ENCODE data around the gene NMNAT2. TPM values are rescaled to one million over a fixed set of nuclear protein-coding genes. Genes with fewer than 3 reads are reported as not detected.

The NMNAT2 gene
- total and polyA plus RNA-seq, 2 of the 13 experiments (the other 11 are each of a cell fraction or from before 2014, with no cell fraction given) = not detected

DNA sequence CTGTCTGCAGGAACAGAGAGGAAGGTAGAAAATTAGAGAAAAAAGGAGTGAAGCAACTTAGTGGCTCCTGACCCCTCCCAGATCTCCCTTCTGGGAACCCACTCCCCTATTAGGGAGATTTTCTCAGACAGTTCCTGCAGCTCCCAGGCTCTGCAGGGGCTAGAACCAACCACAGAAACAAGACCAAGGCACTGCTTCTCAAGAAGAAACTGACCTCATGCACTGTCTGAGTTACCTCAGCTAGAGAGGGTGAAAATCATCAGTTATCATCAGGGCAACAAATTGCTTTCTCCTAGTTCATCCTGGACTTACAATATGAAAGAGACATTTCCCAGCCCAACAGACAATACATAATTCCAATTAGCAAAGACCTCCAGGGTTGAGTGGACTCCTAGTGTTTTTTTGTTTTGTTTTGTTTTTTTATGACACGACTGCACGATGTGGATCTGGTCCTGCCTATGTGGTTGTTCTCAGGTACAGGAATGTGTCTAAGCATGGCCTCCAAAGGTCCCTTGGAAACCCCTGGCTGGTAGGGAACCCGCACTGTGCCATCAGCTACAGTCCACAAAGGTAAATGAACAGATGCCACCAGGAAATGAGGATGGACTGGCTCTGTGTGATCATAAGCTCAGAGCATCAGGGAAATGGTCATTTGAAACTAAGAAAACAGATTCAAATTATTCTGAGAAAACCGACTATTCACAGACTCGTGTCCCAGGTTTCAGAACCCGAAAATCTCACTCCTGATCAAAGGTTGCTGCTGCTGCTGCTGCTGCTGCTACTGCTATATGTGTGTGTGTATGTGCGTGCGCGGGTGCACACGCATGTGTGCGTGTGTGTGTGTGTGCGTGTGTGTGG is 166.8 kb downstream of the NMNAT2 start:
- no peak overlapping the region for H3K4me3 ChIP-seq (replicated peaks in 1 of 3; ENCODE audit: insufficient read depth in 1 of 3, low read depth in 2 of 3, low read length in 3 of 3)
- H3K27me3 ChIP-seq (ENCODE audit: control insufficient read depth in 1 of 2, insufficient read depth in 2 of 2, low read length in 2 of 2) = no peaks in the 10 kb centered on the region
- TF ChIP-seq, protein P1, sequence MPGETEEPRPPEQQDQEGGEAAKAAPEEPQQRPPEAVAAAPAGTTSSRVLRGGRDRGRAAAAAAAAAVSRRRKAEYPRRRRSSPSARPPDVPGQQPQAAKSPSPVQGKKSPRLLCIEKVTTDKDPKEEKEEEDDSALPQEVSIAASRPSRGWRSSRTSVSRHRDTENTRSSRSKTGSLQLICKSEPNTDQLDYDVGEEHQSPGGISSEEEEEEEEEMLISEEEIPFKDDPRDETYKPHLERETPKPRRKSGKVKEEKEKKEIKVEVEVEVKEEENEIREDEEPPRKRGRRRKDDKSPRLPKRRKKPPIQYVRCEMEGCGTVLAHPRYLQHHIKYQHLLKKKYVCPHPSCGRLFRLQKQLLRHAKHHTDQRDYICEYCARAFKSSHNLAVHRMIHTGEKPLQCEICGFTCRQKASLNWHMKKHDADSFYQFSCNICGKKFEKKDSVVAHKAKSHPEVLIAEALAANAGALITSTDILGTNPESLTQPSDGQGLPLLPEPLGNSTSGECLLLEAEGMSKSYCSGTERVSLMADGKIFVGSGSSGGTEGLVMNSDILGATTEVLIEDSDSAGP (CRISPR knock-in tag; IDR thresholded peaks at IDR 0.05; ENCODE audit: borderline replicate concordance) = no peak
- no peak for TF ChIP-seq SOX5 (CRISPR knock-in tag; IDR thresholded peaks at IDR 0.05; ENCODE audit: borderline replicate concordance)
- no peak for TF ChIP-seq ETV5 (CRISPR knock-in tag; IDR thresholded peaks at IDR 0.05; ENCODE audit: borderline replicate concordance)
- 52% methylated on average over 12 of the region's 12 CpGs for WGBS (ENCODE audit: low lambda C conversion rate)
- H3K9ac ChIP-seq (ENCODE audit: insufficient read depth, low read depth, low read length) = no peak overlapping the region
- in situ Hi-C loops (cut with HindIII; ENCODE audit: extremely low pct_ligation_motif_present, low pct_unique_long_range_greater_than_20kb) = no loop called here
- FAIRE-seq (no peak), ATAC-seq (no peak), DNase-seq (ENCODE audit: low spot score) (no peak)
- no peaks in the 10 kb centered on the region for H3K9me3 ChIP-seq (ENCODE audit: low read length)
- BruUV-seq (replicated peaks) = no TSS peak
- H3K27ac ChIP-seq (ENCODE audit: extremely low read length, insufficient read depth, low read length) = no peak overlapping the region
- no peak overlapping the region for H3K4me2 ChIP-seq (ENCODE audit: low read depth, low read length)
- H3K79me2 ChIP-seq (ENCODE audit: insufficient read depth, low read length) = no peaks in the 10 kb centered on the region
- no peak overlapping the region for H2AFZ ChIP-seq (ENCODE audit: low read length)
- H3K36me3 ChIP-seq (replicated peaks in 1 of 2; ENCODE audit: control insufficient read depth in 1 of 2, insufficient read depth in 2 of 2, low read length in 2 of 2) = no peaks in the 10 kb centered on the region
- intact Hi-C loops (cut with micrococcal nuclease; ENCODE audit: unreplicated experiment) = no loop called here
- POLR2A ChIA-PET = no interaction called here
- CTCF ChIA-PET (ENCODE audit: low intra/inter-chr PET ratio, low total read pairs) = no interaction called here
- no peaks in the 10 kb centered on the region for H4K20me1 ChIP-seq (ENCODE audit: insufficient read depth, low read length)
- no peaks in the 10 kb centered on the region for H3K4me1 ChIP-seq (ENCODE audit: insufficient read depth, low read length)

DNA sequence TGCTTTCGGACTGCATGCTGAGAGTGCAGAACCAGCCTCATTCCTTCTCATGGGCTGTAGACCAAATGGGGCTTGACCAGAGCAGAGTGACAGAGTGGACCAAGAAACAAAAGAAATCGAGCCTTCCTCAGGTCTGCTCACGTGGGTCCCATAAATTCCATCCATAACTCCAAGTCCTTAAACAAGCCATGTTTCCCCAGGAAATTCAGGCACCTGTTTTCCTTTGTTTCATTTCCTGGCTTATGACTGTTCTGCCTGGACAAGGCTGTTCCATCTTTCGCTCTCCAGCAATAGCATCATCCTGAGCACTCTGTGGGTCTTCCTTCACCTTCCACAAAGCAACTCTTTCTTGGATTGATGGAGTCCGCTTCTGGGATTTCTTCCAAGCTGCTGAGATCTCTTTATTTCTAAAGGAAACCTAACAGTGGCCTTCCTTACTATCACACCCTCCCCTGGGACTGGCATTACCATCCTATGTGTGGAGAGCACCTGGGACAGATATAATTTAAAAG is 168.2 kb downstream of the NMNAT2 start:
- no peak overlapping the region for H3K27ac ChIP-seq (ENCODE audit: extremely low read length, insufficient read depth, low read length)
- no peaks in the 10 kb centered on the region for H4K20me1 ChIP-seq (ENCODE audit: insufficient read depth, low read length)
- in situ Hi-C loops (cut with HindIII; ENCODE audit: extremely low pct_ligation_motif_present, low pct_unique_long_range_greater_than_20kb) (no loop called here), intact Hi-C loops (cut with micrococcal nuclease; ENCODE audit: unreplicated experiment) (no loop called here)
- H3K9me3 ChIP-seq (ENCODE audit: low read length) = no peaks in the 10 kb centered on the region
- H3K79me2 ChIP-seq (ENCODE audit: insufficient read depth, low read length) = no peaks in the 10 kb centered on the region
- DNase-seq (ENCODE audit: low spot score) = no peak
- no peak overlapping the region for H3K9ac ChIP-seq (ENCODE audit: insufficient read depth, low read depth, low read length)
- BruUV-seq (replicated peaks) = no TSS peak
- H2AFZ ChIP-seq (ENCODE audit: low read length) = no peak overlapping the region
- no peak overlapping the region for H3K4me2 ChIP-seq (ENCODE audit: low read depth, low read length)
- 25% methylated on average over 5 of the region's 5 CpGs for WGBS (ENCODE audit: low lambda C conversion rate)
- H3K36me3 ChIP-seq (replicated peaks in 1 of 2; ENCODE audit: control insufficient read depth in 1 of 2, insufficient read depth in 2 of 2, low read length in 2 of 2) = no peaks in the 10 kb centered on the region
- no peak overlapping the region for H3K4me3 ChIP-seq (replicated peaks in 1 of 3; ENCODE audit: insufficient read depth in 1 of 3, low read depth in 2 of 3, low read length in 3 of 3)
- no peak for ATAC-seq
- no peaks in the 10 kb centered on the region for H3K4me1 ChIP-seq (ENCODE audit: insufficient read depth, low read length)
- FAIRE-seq = no peak
- ChIA-PET CTCF (ENCODE audit: low intra/inter-chr PET ratio, low total read pairs) (no interaction called here), POLR2A (no interaction called here)
- no peaks in the 10 kb centered on the region for H3K27me3 ChIP-seq (ENCODE audit: control insufficient read depth in 1 of 2, insufficient read depth in 2 of 2, low read length in 2 of 2)
- no peak for TF ChIP-seq ZC3H4 (CRISPR knock-in tag; IDR thresholded peaks at IDR 0.05; ENCODE audit: borderline replicate concordance)
- no peak for TF ChIP-seq DNMT1 (CRISPR knock-in tag; IDR thresholded peaks at IDR 0.05)
- TF ChIP-seq, protein P2, sequence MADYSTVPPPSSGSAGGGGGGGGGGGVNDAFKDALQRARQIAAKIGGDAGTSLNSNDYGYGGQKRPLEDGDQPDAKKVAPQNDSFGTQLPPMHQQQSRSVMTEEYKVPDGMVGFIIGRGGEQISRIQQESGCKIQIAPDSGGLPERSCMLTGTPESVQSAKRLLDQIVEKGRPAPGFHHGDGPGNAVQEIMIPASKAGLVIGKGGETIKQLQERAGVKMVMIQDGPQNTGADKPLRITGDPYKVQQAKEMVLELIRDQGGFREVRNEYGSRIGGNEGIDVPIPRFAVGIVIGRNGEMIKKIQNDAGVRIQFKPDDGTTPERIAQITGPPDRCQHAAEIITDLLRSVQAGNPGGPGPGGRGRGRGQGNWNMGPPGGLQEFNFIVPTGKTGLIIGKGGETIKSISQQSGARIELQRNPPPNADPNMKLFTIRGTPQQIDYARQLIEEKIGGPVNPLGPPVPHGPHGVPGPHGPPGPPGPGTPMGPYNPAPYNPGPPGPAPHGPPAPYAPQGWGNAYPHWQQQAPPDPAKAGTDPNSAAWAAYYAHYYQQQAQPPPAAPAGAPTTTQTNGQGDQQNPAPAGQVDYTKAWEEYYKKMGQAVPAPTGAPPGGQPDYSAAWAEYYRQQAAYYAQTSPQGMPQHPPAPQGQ (CRISPR knock-in tag; IDR thresholded peaks at IDR 0.05; ENCODE audit: borderline replicate concordance) = no peak
- TF ChIP-seq TBX2 (CRISPR knock-in tag; IDR thresholded peaks at IDR 0.05; ENCODE audit: borderline replicate concordance) = no peak
- TF ChIP-seq ZNF460 (CRISPR knock-in tag; IDR thresholded peaks at IDR 0.05; ENCODE audit: borderline replicate concordance) = no peak
- TF ChIP-seq NBN (conservative IDR thresholded peaks at IDR 0.05) = no peak
- TF ChIP-seq, protein P3, sequence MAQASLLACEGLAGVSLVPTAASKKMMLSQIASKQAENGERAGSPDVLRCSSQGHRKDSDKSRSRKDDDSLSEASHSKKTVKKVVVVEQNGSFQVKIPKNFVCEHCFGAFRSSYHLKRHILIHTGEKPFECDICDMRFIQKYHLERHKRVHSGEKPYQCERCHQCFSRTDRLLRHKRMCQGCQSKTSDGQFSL (CRISPR knock-in tag; IDR thresholded peaks at IDR 0.05) = no peak
- TF ChIP-seq ZNF317 (CRISPR knock-in tag; IDR thresholded peaks at IDR 0.05) = peak; percentile 81
- TF ChIP-seq SALL1 (CRISPR knock-in tag; IDR thresholded peaks at IDR 0.05) = no peak

All from HepG2 (cell line).